KMS-11 (cell line): Measurements from ENCODE around the gene SPATS2.

Experiments used
- H2AFZ ChIP-seq: fragments of 200-600 bp; sonication (generic); 2 replicates; pipeline ENCODE4 v1.6.1; 2016; ENCODE audit warnings: antibody characterized with exemption, mixed run types, low read depth
- H3K27ac ChIP-seq: fragments of 200-600 bp; sonication (generic); 2 replicates; pipeline ENCODE4 v1.6.1; 2016; ENCODE audit warnings: mild to moderate bottlenecking, mixed run types
- H3K27me3 ChIP-seq: fragments of 200-600 bp; sonication (generic); 2 replicates; pipeline ENCODE4 v1.6.1; 2017; ENCODE audit warnings: mild to moderate bottlenecking, low read depth, mixed run types, moderate library complexity; ENCODE audit not compliant: insufficient read depth
- H3K36me3 ChIP-seq: fragments of 200-600 bp; sonication (generic); 2 replicates; pipeline ENCODE4 v1.6.1; 2017; ENCODE audit warnings: mild to moderate bottlenecking, mixed run types; ENCODE audit not compliant: insufficient read depth
- H3K4me1 ChIP-seq: fragments of 200-600 bp; sonication (generic); 2 replicates; pipeline ENCODE4 v1.6.1; 2016; ENCODE audit warnings: mild to moderate bottlenecking, low read depth, mixed run types; ENCODE audit not compliant: poor library complexity, severe bottlenecking
- H3K4me2 ChIP-seq: fragments of 200-600 bp; sonication (generic); 2 replicates; pipeline ENCODE4 v1.7.0; 2016; ENCODE audit warnings: mild to moderate bottlenecking, mixed run types
- H3K4me3 ChIP-seq: fragments of 200-600 bp; sonication (generic); IDR thresholded peaks from 2 replicates; pipeline ENCODE4 v1.6.1; 2017; ENCODE audit warnings: low read depth, low read length, mixed read lengths; ENCODE audit not compliant: insufficient read depth
- H3K79me2 ChIP-seq: fragments of 200-600 bp; sonication (generic); 2 replicates; pipeline ENCODE4 v1.6.1; 2016; ENCODE audit warnings: low read depth, mixed run types; ENCODE audit not compliant: insufficient read depth
- H3K9ac ChIP-seq: fragments of 200-600 bp; sonication (generic); 2 replicates; pipeline ENCODE4 v1.6.1; 2016; ENCODE audit warnings: mild to moderate bottlenecking, mixed run types
- H4K20me1 ChIP-seq: fragments of 200-600 bp; sonication (generic); 2 replicates; pipeline ENCODE4 v1.6.1; 2016; ENCODE audit warnings: mild to moderate bottlenecking, mixed run types; ENCODE audit not compliant: insufficient read depth
- CTCF ChIP-seq: fragments of 200-600 bp; sonication (generic); conservative IDR thresholded peaks from 2 replicates; pipeline ENCODE4 v1.6.1; 2017; ENCODE audit warnings: low read depth, mild to moderate bottlenecking, antibody characterized with exemption, low read length, moderate library complexity, mixed read lengths

SPATS2 gene

GRCh38 chr12:49345825-49346658 lies 21.2 kb upstream of the SPATS2 start:
- TF ChIP-seq CTCF: no peak
- no peak overlapping the region for H3K4me3 ChIP-seq
- H3K27ac ChIP-seq: no peak overlapping the region
- peaks cover 43% of the 10 kb centered on the region for H3K4me1 ChIP-seq
- H3K4me2 ChIP-seq: peak overlapping the region; percentile 79
- no peaks in the 10 kb centered on the region for H3K79me2 ChIP-seq
- H3K36me3 ChIP-seq: no peaks in the 10 kb centered on the region
- no peaks in the 10 kb centered on the region for H4K20me1 ChIP-seq
- H3K9ac ChIP-seq: no peak overlapping the region
- peaks cover 56% of the 10 kb centered on the region for H3K27me3 ChIP-seq
- H2AFZ ChIP-seq: peak overlapping the region; percentile 58; the same call in 1 of the 2 replicates

- H3K27ac ChIP-seq: no peak within 1 kb of the TSS
- peaks cover 49% of the 10 kb centered on the region for H3K27me3 ChIP-seq
- H3K4me1 ChIP-seq: peaks cover 43% of the 10 kb centered on the region
- H4K20me1 ChIP-seq: no peaks in the 10 kb centered on the region
- no peak within 1 kb of the TSS for H3K4me3 ChIP-seq
- H3K9ac ChIP-seq: no peak within 1 kb of the TSS
- H3K4me2 ChIP-seq: peak within 1 kb of the TSS; percentile 79
- H3K36me3 ChIP-seq: no peaks in the 10 kb centered on the region
- H2AFZ ChIP-seq: peak within 1 kb of the TSS; percentile 58
- TF ChIP-seq CTCF: no peak
- no peaks in the 10 kb centered on the region for H3K79me2 ChIP-seq
Observed at GRCh38 chr12:49346659-49347310, 20.5 kb upstream of the SPATS2 start, which contains the start of gene DNAJC22. DNAJC22 (plus strand) TSS chr12:49346888; CDS start chr12:49348873, 1,985 bp downstream.

GRCh38 chr12:49347311-49348193 lies 19.7 kb upstream of the SPATS2 start:
- Histone ChIP-seq H3K4me2 (peak overlapping the region; percentile 79), H2AFZ (peak overlapping the region; percentile 58), H3K36me3 (no peaks in the 10 kb centered on the region), H3K79me2 (no peaks in the 10 kb centered on the region), H3K27me3 (peaks cover 47% of the 10 kb centered on the region), H4K20me1 (no peaks in the 10 kb centered on the region), H3K4me3 (no peak overlapping the region), H3K27ac (no peak overlapping the region), H3K4me1 (peaks cover 43% of the 10 kb centered on the region), H3K9ac (no peak overlapping the region)
- TF ChIP-seq CTCF: peak; percentile 93

- H3K4me3 ChIP-seq: no peak overlapping the region
- H3K4me1 ChIP-seq: peaks cover 33% of the 10 kb centered on the region
- H3K4me2 ChIP-seq: no peak overlapping the region
- H3K9ac ChIP-seq: no peak overlapping the region
- H3K27me3 ChIP-seq: peaks cover 38% of the 10 kb centered on the region
- H2AFZ ChIP-seq: no peak overlapping the region
- H3K79me2 ChIP-seq: no peaks in the 10 kb centered on the region
- no peak for TF ChIP-seq CTCF
- no peaks in the 10 kb centered on the region for H3K36me3 ChIP-seq
- no peak overlapping the region for H3K27ac ChIP-seq
- H4K20me1 ChIP-seq: no peaks in the 10 kb centered on the region
Observed at GRCh38 chr12:49348781-49349180, 18.5 kb upstream of the SPATS2 start.
